ENCODE results near the gene GAMT.

Gene GAMT

GRCh38 chr19:1385816-1386215, 15.5 kb downstream of the GAMT start:
- TF ChIP-seq CTCF (IDR thresholded peaks at IDR 0.05; ENCODE audit: low read depth, low read length) (no peak), MYC (IDR thresholded peaks at IDR 0.05; ENCODE audit: low read depth, low read length) (no peak)
- H3K4me3 ChIP-seq (ENCODE audit: low read depth, low read length), result no peak overlapping the region

GRCh38 chr19:1384478-1385110, 16.7 kb downstream of the GAMT start:
- H3K4me3 ChIP-seq (ENCODE audit: low read depth, low read length), result peak overlapping the region; percentile 82
- TF ChIP-seq MAX (IDR thresholded peaks at IDR 0.05; ENCODE audit: low read depth, low read length) (no peak), CTCF (IDR thresholded peaks at IDR 0.05; ENCODE audit: low read depth, low read length) (no peak), MYC (IDR thresholded peaks at IDR 0.05; ENCODE audit: low read depth, low read length) (no peak), POLR2A (IDR thresholded peaks at IDR 0.05; ENCODE audit: extremely low read depth, insufficient read length) (no peak)
- no peak for DNase-seq (ENCODE audit: low read depth)

More at GRCh38 chr19:1385816-1386215, 15.5 kb downstream of the GAMT start:
- no peak for DNase-seq (ENCODE audit: low read depth)

- H3K4me3 ChIP-seq (ENCODE audit: low read depth, low read length), result peak overlapping the region; percentile 82
- DNase-seq (ENCODE audit: low read depth), result no peak
- no peak for TF ChIP-seq POLR2A (IDR thresholded peaks at IDR 0.05; ENCODE audit: extremely low read depth, insufficient read length)
- no peak for TF ChIP-seq MYC (IDR thresholded peaks at IDR 0.05; ENCODE audit: low read depth, low read length)
- TF ChIP-seq CTCF (IDR thresholded peaks at IDR 0.05; ENCODE audit: low read depth, low read length), result no peak
- TF ChIP-seq MAX (IDR thresholded peaks at IDR 0.05; ENCODE audit: low read depth, low read length), result no peak
These were observed 17.3 kb downstream of the GAMT start for GRCh38 chr19:1384085-1384462.

GRCh38 chr19:1383312-1384084, 17.8 kb downstream of the GAMT start, which contains the start of gene NDUFS7:
Gene NDUFS7 (plus strand): TSS chr19:1383907. CDS start chr19:1383927, 20 bp downstream.
- H3K4me3 ChIP-seq (ENCODE audit: low read depth, low read length), result peak within 1 kb of the TSS; percentile 82
- peak; percentile 87 for DNase-seq (ENCODE audit: low read depth)
- TF ChIP-seq POLR2A (IDR thresholded peaks at IDR 0.05; ENCODE audit: extremely low read depth, insufficient read length) (peak; percentile 47), MYC (IDR thresholded peaks at IDR 0.05; ENCODE audit: low read depth, low read length) (peak; percentile 62; the same call in 1 of the 2 replicates), CTCF (IDR thresholded peaks at IDR 0.05; ENCODE audit: low read depth, low read length) (no peak), MAX (IDR thresholded peaks at IDR 0.05; ENCODE audit: low read depth, low read length) (peak; percentile 37)

- no peak overlapping the region for H3K4me3 ChIP-seq (ENCODE audit: low read depth, low read length)
- DNase-seq (ENCODE audit: low read depth), result peak; percentile 84
- TF ChIP-seq MYC (IDR thresholded peaks at IDR 0.05; ENCODE audit: low read depth, low read length), result no peak
- TF ChIP-seq MAX (IDR thresholded peaks at IDR 0.05; ENCODE audit: low read depth, low read length), result no peak
- no peak for TF ChIP-seq CTCF (IDR thresholded peaks at IDR 0.05; ENCODE audit: low read depth, low read length)
- no peak for TF ChIP-seq POLR2A (IDR thresholded peaks at IDR 0.05; ENCODE audit: extremely low read depth, insufficient read length)
These were observed 18.4 kb downstream of the GAMT start for GRCh38 chr19:1383017-1383311.

Data from NB4 (cell line).